ENCODE results near the gene LITAF. TPM values are rescaled to one million over a fixed set of nuclear protein-coding genes. Genes with fewer than 3 reads are reported as not detected.
A peak's percentile ranks its signal among the peaks of the same experiment; 100 is the strongest.

Gene LITAF
- total and polyA plus RNA-seq, 4 donors, result 5.2 to 65.2 (median 36.0) TPM

- H3K9ac ChIP-seq (ENCODE audit: low read depth in 1 of 2, low read length in 2 of 2), result no peak overlapping the region
- 75% methylated on average over 15 of the region's 15 CpGs for WGBS
Observed at GRCh38 chr16:11632455-11632939, 45.8 kb upstream of the LITAF start.

More at GRCh38 chr16:11632455-11632939, 45.8 kb upstream of the LITAF start:
- TF ChIP-seq SP1 (IDR thresholded peaks at IDR 0.05), result peak; percentile 50
- no peak for TF ChIP-seq FOXA2 (IDR thresholded peaks at IDR 0.05)
- no peak for TF ChIP-seq ATF3 (IDR thresholded peaks at IDR 0.05)
- TF ChIP-seq ZBTB33 (IDR thresholded peaks at IDR 0.05), result no peak
- TF ChIP-seq RXRA (IDR thresholded peaks at IDR 0.05), result peak in 1 of 2 donors; percentile 17
- TF ChIP-seq JUND (IDR thresholded peaks at IDR 0.05), result no peak
- no peak for TF ChIP-seq GABPA (IDR thresholded peaks at IDR 0.05 in 1 of 2, conservative IDR thresholded peaks at IDR 0.05 in 1 of 2)
- peak in 1 of 2 donors; percentile 31 for TF ChIP-seq RAD21 (IDR thresholded peaks at IDR 0.05)
- TF ChIP-seq REST (IDR thresholded peaks at IDR 0.05), result no peak
- no peak for TF ChIP-seq HNF4G (IDR thresholded peaks at IDR 0.05)
- TF ChIP-seq YY1 (IDR thresholded peaks at IDR 0.05), result no peak
- TF ChIP-seq TAF1 (conservative IDR thresholded peaks at IDR 0.05), result no peak
- no peak for TF ChIP-seq MAX (IDR thresholded peaks at IDR 0.05)
- TF ChIP-seq EGR1 (IDR thresholded peaks at IDR 0.05; ENCODE audit: low read depth in 2 of 2), result no peak
- TF ChIP-seq NR2F2 (IDR thresholded peaks at IDR 0.05), result peak; percentile 98
- TF ChIP-seq CTCF (IDR thresholded peaks at IDR 0.05; ENCODE audit: low read depth, low read length, missing input control), result no peak
- no peak for TF ChIP-seq FOXA1 (IDR thresholded peaks at IDR 0.05)
- no peak for TF ChIP-seq HNF4A (conservative IDR thresholded peaks at IDR 0.05)
- H3K27me3 ChIP-seq (ENCODE audit: control insufficient read depth in 4 of 4, insufficient read depth in 4 of 4, low read length in 3 of 4), result no peaks in the 10 kb centered on the region
- peak overlapping the region in 1 of 2 donors; percentile 20 for H3K27ac ChIP-seq (ENCODE audit: low read depth in 1 of 2, low read length in 2 of 2)
- no peak overlapping the region for H3K4me3 ChIP-seq (ENCODE audit: low read depth in 1 of 3, low read length in 3 of 3)
- no peaks in the 10 kb centered on the region for H3K36me3 ChIP-seq (ENCODE audit: control insufficient read depth in 4 of 4, insufficient read depth in 3 of 4, low read depth in 1 of 4, low read length in 3 of 4)
- no peak for DNase-seq (ENCODE audit: low spot score)
- peaks cover 0 to 3% (median 0%) of the 10 kb centered on the region in 4 donors for H3K4me1 ChIP-seq (ENCODE audit: control insufficient read depth in 4 of 4, insufficient read depth in 4 of 4, low read length in 3 of 4)
- no peaks in the 10 kb centered on the region for H3K9me3 ChIP-seq (ENCODE audit: control insufficient read depth in 4 of 4, low read length in 3 of 4)
